Activated CD4-positive, alpha-beta memory T cell treated with anti-CD3 and anti-CD28 coated beads for 36 hours (primary cell): ENCODE measurements around the gene PRAC2. TPM values are rescaled to one million over a fixed set of nuclear protein-coding genes. Genes with fewer than 3 reads are reported as not detected.
"Not testable (repeated sequence)": the region's sequence is repeated elsewhere in the genome, so short reads cannot be mapped to it uniquely, and the experiment has no call there.

ENCODE experiments used
- CTCF ChIA-PET: fragments of 350-600 bp; sonication (Branson Sonifier 250); formaldehyde crosslinking; loops from one replicate; lab custom pipeline; 2021; ENCODE audit warnings: antibody characterized with exemption, inconsistent platforms; lab: Charles Lee
- POLR2A ChIA-PET: fragments of 350-600 bp; sonication (Branson Sonifier 250); formaldehyde crosslinking; loops from one replicate; lab custom pipeline; 2021; ENCODE audit warnings: antibody characterized with exemption; lab: Charles Lee
- DNase-seq: peaks from one replicate; pipeline ENCODE4 v3.0.0-alpha.2; 2020
- H3K27ac Mint-ChIP-seq: one replicate; pipeline ENCODE4 v1.8.0; 2021; ENCODE audit warnings: mixed read lengths
- H3K27me3 Mint-ChIP-seq: one replicate; pipeline ENCODE4 v1.8.0; 2021; ENCODE audit warnings: mixed read lengths
- H3K36me3 Mint-ChIP-seq: one replicate; pipeline ENCODE4 v1.8.0; 2021; ENCODE audit warnings: mixed read lengths
- H3K4me1 Mint-ChIP-seq: one replicate; pipeline ENCODE4 v1.8.0; 2021; ENCODE audit warnings: low read depth, mixed read lengths
- H3K4me3 Mint-ChIP-seq: one replicate; pipeline ENCODE4 v1.8.0; 2021; ENCODE audit warnings: mild to moderate bottlenecking, mixed read lengths
- H3K9me3 Mint-ChIP-seq: one replicate; pipeline ENCODE4 v1.8.0; 2021; ENCODE audit warnings: mixed read lengths
- intact Hi-C: fragments of 100-400 bp; cut with micrococcal nuclease; formaldehyde crosslinking; loops from one replicate; pipeline ENCODE4 v1.15.1; 2023
- total RNA-seq, 2 experiments: library from RNA; stranded (reverse); gene quantifications; one replicate each; pipeline ENCODE4 v1.2.3, GENCODE V29; 2021

PRAC2 gene
- total RNA-seq, 2 experiments from 2014 or later = not detected

DNA sequence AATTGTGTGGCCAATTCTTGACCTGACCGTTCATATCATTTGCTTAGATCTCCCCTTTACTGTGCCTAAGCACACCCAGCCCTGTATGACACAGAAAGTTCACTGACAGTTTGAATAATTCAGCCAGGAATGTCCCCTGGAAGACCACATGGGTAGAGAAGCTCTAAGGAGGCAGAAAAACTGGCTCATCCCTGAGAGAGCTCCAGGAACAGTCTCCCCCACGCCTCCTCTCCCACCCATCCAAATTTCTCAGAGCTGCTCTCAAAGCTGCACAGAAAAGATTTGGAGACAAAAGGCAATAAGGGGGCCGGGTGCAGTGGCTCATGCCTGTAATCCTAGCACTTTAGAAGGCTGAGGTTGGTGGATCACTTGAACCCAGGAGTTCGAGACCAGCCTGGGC is 11.9 kb upstream of the PRAC2 start:
- Mint-ChIP-seq H3K4me1 (no peaks in the 10 kb centered on the region), H3K9me3 (no peaks in the 10 kb centered on the region), H3K36me3 (no peaks in the 10 kb centered on the region), H3K27ac (no peak overlapping the region), H3K4me3 (no peak overlapping the region), H3K27me3 (peaks cover 49% of the 10 kb centered on the region)
- no peak for DNase-seq
- intact Hi-C loops = no loop called here
- CTCF ChIA-PET = interaction anchor here (0.9 to 1.6 kb wide), 3 partner anchors 14 to 173 kb away, joined by 3 to 5 read pairs (median 3); no protein-coding TSS in a partner anchor
- POLR2A ChIA-PET = no interaction called here

DNA sequence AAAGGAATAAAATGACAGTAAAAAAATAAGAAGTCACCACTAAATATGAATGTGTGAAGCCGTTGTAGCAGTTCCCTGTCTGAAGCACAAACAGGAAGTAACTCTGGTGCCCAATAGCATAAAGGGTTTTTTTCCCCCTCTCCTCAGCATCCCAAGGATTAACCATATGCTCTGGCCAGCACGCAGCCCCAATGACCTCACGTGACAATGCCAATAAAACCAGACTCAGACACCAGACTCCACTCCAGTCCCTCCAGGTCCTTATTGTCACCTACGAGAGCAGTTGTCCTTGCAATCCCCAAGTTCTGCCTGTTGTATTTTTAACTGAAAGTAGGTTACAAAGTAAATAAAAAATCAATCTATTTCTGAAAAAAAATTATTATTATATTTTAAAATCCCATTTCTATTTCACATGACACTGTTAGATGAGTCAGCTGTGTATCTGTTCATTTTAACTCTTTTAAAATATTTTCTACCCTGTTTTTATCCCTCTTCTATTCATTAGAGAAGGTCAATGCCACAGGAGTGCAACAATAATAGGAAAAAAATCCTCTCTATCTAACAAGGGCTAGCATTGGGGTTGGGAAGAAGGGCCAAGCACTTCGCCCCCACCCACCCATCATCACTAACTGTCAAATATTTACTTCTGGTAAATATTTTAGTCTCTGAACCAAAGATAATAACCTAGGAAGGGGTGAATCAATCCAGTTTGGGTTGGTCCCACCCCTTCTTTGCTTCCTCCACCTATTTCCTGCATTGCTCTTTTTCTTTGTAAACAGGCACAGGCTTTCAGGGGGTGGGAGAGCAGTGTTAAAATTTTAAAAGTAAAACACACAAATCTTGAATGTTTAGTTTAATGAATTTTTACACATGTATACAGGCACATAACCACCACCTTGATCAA is 7.2 kb upstream of the PRAC2 start:
- intact Hi-C loops = no loop called here
- peaks cover 2% of the 10 kb centered on the region for H3K36me3 Mint-ChIP-seq

DNA sequence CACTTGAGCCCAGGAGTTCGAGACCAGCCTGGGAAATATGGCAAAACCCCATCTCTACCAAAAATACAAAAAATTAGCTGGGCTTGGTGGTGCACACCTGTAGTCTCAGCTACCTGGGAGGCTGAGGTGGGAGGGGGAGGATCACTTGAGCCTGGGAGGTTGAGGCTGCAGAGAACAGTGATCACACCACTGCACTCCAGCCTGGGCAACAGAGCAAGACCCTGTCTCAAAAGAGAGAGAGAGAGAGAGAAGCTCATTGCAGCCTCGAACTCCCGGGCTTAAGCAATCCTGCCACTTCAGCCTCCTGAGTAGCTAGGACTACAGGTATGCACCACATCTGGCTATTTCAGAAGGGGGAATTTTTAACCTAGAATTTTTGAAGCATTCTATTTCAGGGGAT is 6.4 kb upstream of the PRAC2 start:
- POLR2A ChIA-PET, H3K36me3 Mint-ChIP-seq, DNase-seq, intact Hi-C loops, H3K9me3 Mint-ChIP-seq, H3K27ac Mint-ChIP-seq, H3K4me3 Mint-ChIP-seq: not testable (repeated sequence)
- Mint-ChIP-seq H3K27me3 (peaks cover 70% of the 10 kb centered on the region), H3K4me1 (peaks cover 12% of the 10 kb centered on the region)
- CTCF ChIA-PET = interaction anchor here (0.8 to 2.0 kb wide), 4 partner anchors 22 to 167 kb away, joined by 3 to 11 read pairs (median 5); no protein-coding TSS in a partner anchor

More for the DNA sequence above, 7.2 kb upstream of the PRAC2 start:
- Mint-ChIP-seq H3K4me1 (peaks cover 12% of the 10 kb centered on the region), H3K27me3 (peaks cover 68% of the 10 kb centered on the region), H3K27ac (no peak overlapping the region), H3K9me3 (no peaks in the 10 kb centered on the region), H3K4me3 (no peak overlapping the region)
- CTCF ChIA-PET = interaction anchor here (0.9 to 2.0 kb wide), 3 partner anchors 8 to 37 kb away, joined by 3 to 11 read pairs (median 4); no protein-coding TSS in a partner anchor
- POLR2A ChIA-PET = no interaction called here
- no peak for DNase-seq

DNA sequence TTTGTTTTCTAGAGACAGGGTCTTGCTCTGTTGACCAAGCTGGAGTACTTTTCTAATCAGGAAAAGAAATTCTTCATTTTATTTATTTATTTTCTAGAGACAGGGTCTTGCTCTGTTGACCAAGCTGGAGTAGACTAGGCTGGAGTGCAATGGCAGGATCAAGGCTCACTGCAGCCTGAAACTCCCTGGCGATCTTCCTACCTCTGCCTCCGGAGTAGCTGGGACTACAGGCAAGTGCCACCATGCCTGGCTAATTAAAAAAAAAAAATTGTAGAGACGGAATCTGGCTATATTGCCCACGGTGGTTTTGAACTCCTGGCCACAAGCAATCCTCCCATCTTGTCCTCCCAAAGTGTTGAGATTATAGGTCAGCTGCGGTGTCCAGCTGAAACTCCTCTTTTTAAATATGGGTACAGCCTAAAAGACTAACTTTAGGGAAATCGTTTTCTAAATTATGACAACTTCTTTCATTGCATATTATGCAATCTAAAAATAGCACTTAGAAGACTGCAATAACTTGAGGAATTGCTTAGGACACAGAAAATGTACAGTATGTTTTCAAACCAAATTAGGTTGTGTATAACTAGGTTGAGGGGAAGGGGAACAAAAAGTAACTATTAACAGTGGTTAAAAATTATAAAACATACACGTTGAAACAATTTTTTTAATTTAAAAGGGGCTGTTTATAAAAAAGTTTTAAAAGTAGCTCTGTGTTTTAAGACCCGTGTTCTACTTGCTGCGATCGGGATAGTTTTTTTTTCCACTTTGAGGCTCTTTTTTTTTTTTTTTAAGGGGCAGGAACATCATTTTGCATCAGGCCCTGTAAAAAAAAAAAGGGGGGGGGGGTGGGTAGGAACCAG is 5.4 kb upstream of the PRAC2 start:
- peaks cover 2% of the 10 kb centered on the region for H3K36me3 Mint-ChIP-seq
- intact Hi-C loops = no loop called here
- no peak for DNase-seq
- H3K4me3 Mint-ChIP-seq = no peak overlapping the region
- no peaks in the 10 kb centered on the region for H3K9me3 Mint-ChIP-seq
- H3K4me1 Mint-ChIP-seq = peaks cover 12% of the 10 kb centered on the region
- ChIA-PET CTCF (interaction anchor here (0.7 to 2.0 kb wide), 6 partner anchors 21 to 166 kb away, joined by 3 to 11 read pairs (median 4); no protein-coding TSS in a partner anchor), POLR2A (interaction anchor here (1.3 kb wide), 1 partner anchor 28 kb away, joined by 3 read pairs; no protein-coding TSS in a partner anchor)
- peaks cover 72% of the 10 kb centered on the region for H3K27me3 Mint-ChIP-seq
- no peak overlapping the region for H3K27ac Mint-ChIP-seq

DNA sequence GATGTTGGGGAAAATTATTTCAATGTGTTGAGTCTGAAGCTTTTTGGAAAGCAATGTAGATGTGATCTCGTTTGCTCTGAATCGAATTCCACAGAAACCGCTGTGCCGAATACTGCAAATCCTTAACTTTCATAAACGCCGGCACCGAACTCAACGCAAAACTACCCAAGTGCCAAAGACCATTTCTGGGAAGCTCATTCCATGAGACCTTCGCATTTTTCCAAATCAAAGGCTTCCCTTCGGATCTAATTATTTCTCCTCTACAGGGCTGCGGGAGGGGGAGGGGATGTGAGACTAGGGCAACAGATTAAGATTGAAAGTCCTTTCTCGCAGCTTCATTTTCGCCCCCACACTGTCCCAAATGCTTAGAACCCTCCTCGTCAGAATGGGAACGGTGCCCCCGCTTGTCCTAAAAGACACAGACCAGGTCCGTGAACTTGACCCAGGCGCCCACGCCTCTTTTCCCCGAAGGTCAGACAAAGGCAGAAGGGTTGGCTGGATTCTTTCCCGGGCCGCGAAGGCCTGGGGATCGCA is 4.7 kb upstream of the PRAC2 start:
- Mint-ChIP-seq H3K36me3 (peaks cover 2% of the 10 kb centered on the region), H3K27ac (no peak overlapping the region), H3K9me3 (no peaks in the 10 kb centered on the region), H3K4me1 (peaks cover 14% of the 10 kb centered on the region), H3K27me3 (peaks cover 76% of the 10 kb centered on the region), H3K4me3 (peak overlapping the region; percentile 33)
- intact Hi-C loops = no loop called here
- no peak for DNase-seq
- POLR2A ChIA-PET = interaction anchor here (1.3 kb wide), 1 partner anchor 27 kb away, joined by 3 read pairs; no protein-coding TSS in a partner anchor
- CTCF ChIA-PET = interaction anchor here (0.9 to 1.9 kb wide), 3 partner anchors 20 to 48 kb away, joined by 3 to 6 read pairs (median 4); no protein-coding TSS in a partner anchor

DNA sequence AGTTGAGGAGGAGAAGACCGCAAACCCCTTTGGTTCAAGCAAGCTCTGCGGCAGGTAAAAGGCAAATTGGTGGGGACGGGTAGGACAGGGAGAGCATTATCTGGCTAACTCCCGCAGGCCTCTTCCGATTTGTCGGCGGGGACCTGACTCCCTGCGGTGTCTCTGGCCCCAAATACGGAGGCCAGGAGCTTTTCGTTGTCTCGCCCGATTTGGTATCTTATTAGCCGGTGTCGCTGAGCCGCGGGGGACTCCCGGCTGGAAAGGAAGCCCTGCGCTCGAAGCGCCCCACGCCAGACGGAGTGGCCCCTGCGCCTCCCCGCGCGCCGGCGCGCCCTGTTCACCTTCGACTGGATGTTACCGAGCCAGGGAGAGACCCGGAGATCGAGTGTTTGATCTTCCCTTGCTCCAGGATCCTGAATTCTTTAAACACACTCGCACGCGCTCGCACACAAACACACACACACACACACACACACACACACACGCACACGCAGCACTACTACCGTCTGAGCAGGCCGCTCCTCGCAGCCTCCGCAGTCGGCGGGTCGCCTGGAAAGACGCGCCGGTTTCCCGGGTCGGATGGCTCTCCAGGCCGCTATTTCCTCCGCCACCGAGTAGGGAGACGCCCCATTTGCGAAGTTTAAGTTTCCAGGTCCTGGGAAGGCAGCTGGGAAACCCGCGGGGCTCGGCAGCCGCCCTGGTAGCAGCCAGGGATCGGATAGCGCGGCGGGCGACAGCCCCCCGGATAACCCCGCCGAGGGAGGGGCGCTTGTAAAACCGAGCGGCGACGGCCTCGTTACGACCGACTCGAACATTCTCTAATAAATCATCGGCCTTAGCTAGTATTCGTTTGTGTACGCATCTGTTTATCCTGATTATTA is 4.0 kb upstream of the PRAC2 start:
- peaks cover 21% of the 10 kb centered on the region for H3K4me1 Mint-ChIP-seq
- H3K9me3 Mint-ChIP-seq = no peaks in the 10 kb centered on the region
- intact Hi-C loops = no loop called here
- H3K27ac Mint-ChIP-seq = peak overlapping the region; percentile 5
- POLR2A ChIA-PET = interaction anchor here (1.3 kb wide), 1 partner anchor 27 kb away, joined by 3 read pairs; no protein-coding TSS in a partner anchor
- CTCF ChIA-PET = interaction anchor here (0.8 to 1.5 kb wide), 10 partner anchors 10 to 160 kb away, joined by 3 to 5 read pairs (median 4); partner anchors contain the start of genes HOXB13 and HOXB5
- H3K27me3 Mint-ChIP-seq = peaks cover 78% of the 10 kb centered on the region
- no peak for DNase-seq
- H3K4me3 Mint-ChIP-seq = peak overlapping the region; percentile 33
- peaks cover 2% of the 10 kb centered on the region for H3K36me3 Mint-ChIP-seq

DNA sequence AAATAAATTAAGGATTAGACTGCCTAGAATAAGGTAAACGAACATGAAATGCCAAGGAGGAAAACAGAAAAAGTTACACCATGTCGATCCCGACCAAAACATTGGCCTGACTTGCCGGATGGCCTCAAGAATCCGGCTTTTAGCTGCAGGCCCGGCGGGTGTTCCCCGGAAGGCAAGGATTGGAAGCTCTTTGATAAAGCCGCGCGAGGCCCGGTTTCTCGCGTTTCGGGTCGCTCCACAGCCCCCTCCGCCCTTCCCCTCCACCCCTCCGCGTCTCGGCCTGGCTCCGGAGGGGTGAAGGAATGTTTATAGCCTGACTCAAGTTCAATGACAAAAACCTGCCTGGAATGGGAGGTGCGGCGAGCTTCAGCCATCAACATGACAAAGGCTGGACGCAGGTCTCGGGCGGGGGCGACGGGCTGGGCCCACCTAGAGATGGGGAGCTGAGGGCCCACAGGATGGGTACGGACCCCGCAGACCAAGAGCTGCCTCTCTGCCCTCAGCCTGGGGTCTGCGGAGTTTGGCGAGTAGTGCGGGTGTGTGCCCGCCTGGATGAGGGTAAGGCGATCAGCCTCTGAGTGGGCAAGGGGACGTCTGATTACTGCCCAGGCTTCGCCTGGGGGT is 3.2 kb upstream of the PRAC2 start:
- Mint-ChIP-seq H3K4me1 (peaks cover 28% of the 10 kb centered on the region), H3K36me3 (peaks cover 2% of the 10 kb centered on the region), H3K9me3 (no peaks in the 10 kb centered on the region), H3K4me3 (peak overlapping the region; percentile 40), H3K27me3 (peaks cover 82% of the 10 kb centered on the region), H3K27ac (peak overlapping the region; percentile 36)
- ChIA-PET CTCF (interaction anchor here (0.8 to 1.5 kb wide), 10 partner anchors 9 to 166 kb away, joined by 3 to 5 read pairs (median 3); partner anchors contain the start of genes HOXB13, HOXB5 and HOXB8), POLR2A (no interaction called here)
- no peak for DNase-seq
- intact Hi-C loops = loop anchor here (5.0 to 10.0 kb wide), 4 partner anchors 42 to 275 kb away; partner anchors contain the start of genes HOXB8 and IGF2BP1

DNA sequence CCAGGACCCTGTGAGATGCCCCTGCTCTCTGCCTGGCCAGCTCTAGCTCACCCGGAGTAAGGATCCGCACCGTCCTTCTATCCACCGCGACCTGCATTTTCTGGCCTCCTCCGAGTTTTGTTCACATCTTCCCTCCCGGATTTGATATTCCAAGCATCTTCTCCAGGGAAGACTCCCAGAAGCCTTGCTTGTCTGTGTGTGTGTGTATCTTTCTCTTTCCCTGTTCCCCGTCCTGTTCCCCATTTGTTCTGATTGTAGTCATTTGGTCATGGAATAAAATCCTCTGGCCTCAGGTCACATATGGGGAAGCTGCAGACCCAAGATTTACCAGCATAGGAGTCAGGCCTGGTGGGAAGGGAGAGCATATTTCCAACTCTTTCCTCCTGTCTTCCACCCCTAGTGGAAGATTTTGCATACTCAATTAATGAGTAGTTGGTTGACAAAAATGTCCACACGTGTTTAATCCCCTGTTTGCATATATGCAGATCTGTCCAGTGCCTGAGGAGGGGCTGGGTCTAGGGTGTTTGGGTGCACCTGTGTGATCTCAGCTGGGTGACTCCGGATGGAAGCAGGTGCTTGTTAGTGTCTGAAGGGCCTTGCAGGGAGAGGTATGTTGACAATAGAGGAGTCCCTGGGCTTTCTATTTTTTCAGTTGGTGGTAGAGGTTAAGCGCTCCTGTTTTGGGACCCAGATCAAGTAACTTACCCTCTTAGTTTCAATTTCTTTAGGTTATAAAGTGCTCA is 2.5 kb upstream of the PRAC2 start:
- Mint-ChIP-seq H3K27ac (peak overlapping the region; percentile 36), H3K27me3 (peaks cover 88% of the 10 kb centered on the region), H3K36me3 (peaks cover 2% of the 10 kb centered on the region), H3K9me3 (no peaks in the 10 kb centered on the region), H3K4me1 (peaks cover 32% of the 10 kb centered on the region), H3K4me3 (peak overlapping the region; percentile 40)
- POLR2A ChIA-PET = no interaction called here
- CTCF ChIA-PET = interaction anchor here (0.8 to 1.5 kb wide), 11 partner anchors 8 to 165 kb away, joined by 3 to 5 read pairs (median 3); partner anchors contain the start of genes HOXB13, HOXB5 and HOXB8
- DNase-seq = no peak
- intact Hi-C loops = loop anchor here (5.0 to 10.0 kb wide), 4 partner anchors 43 to 274 kb away; partner anchors contain the start of genes HOXB8 and IGF2BP1

DNA sequence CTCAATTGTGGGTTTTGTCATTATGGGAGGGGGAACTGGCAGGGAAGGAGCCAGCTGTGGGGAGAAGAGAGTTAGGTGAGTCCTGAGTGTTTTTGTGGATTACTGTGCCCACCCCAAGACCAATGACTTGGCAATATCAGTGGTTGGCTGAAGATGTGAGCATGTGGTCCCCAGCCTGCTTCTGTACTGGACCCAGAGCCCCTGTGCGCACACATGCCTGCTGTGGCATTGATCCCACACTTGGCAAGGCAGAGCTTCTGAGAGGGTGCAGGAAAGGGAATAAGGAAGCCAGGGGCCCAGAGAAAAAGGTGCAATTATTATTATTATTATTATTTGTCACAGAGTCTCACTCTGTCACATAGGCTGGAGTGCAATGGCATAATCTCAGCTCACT is 2.0 kb upstream of the PRAC2 start:
- ChIA-PET CTCF (interaction anchor here (1.1 to 1.4 kb wide), 3 partner anchors 106 to 164 kb away, joined by 3 read pairs; partner anchors contain the start of gene HOXB8), POLR2A (no interaction called here)
- intact Hi-C loops = loop anchor here (5.0 to 10.0 kb wide), 4 partner anchors 44 to 274 kb away; partner anchors contain the start of genes HOXB8 and IGF2BP1
- no peaks in the 10 kb centered on the region for H3K9me3 Mint-ChIP-seq
- no peak overlapping the region for H3K27ac Mint-ChIP-seq
- H3K27me3 Mint-ChIP-seq = peaks cover 90% of the 10 kb centered on the region
- H3K36me3 Mint-ChIP-seq = peaks cover 2% of the 10 kb centered on the region
- no peak overlapping the region for H3K4me3 Mint-ChIP-seq
- peaks cover 32% of the 10 kb centered on the region for H3K4me1 Mint-ChIP-seq
- no peak for DNase-seq
